ENCODE data around the gene FAM20C.

The FAM20C gene

DNA sequence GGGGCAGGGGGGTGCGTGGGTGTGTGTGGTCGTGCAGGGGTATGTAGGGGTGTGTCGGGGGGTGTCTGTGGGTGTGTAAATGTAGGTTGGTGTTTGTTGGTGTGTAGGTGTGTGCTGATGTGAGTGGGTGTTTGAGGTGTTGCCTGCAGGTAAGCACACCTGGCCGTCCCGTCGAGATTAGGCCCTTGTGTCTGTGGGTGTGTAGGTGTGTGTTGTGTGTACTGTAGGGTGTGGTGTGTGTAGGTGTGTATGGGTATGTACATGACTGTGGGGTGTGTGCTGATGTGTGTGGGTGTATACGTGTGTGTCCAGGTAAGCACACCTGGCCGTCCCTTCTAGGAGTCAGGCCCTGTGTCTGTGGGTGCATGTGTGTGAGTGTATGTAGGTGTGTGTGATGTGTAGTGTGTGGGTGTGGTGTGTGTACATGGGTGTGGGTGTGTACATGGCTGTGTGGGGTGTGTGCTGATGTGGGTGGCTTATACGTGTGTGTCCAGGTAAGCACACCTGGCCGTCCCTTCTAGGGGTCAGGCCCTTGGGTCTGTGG lies 15.8 kb downstream of the FAM20C start:
- TF ChIP-seq SPI1 (IDR thresholded peaks at IDR 0.05; ENCODE audit: borderline replicate concordance, low read depth) (no peak), POLR2AphosphoS5 (IDR thresholded peaks at IDR 0.05; ENCODE audit: low read depth) (no peak), GABPA (IDR thresholded peaks at IDR 0.05; ENCODE audit: low read depth) (no peak)
- TF ChIP-seq, protein P1, sequence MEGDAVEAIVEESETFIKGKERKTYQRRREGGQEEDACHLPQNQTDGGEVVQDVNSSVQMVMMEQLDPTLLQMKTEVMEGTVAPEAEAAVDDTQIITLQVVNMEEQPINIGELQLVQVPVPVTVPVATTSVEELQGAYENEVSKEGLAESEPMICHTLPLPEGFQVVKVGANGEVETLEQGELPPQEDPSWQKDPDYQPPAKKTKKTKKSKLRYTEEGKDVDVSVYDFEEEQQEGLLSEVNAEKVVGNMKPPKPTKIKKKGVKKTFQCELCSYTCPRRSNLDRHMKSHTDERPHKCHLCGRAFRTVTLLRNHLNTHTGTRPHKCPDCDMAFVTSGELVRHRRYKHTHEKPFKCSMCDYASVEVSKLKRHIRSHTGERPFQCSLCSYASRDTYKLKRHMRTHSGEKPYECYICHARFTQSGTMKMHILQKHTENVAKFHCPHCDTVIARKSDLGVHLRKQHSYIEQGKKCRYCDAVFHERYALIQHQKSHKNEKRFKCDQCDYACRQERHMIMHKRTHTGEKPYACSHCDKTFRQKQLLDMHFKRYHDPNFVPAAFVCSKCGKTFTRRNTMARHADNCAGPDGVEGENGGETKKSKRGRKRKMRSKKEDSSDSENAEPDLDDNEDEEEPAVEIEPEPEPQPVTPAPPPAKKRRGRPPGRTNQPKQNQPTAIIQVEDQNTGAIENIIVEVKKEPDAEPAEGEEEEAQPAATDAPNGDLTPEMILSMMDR (IDR thresholded peaks at IDR 0.05; ENCODE audit: insufficient read depth, low read length), result no peak
- TF ChIP-seq, protein P2, sequence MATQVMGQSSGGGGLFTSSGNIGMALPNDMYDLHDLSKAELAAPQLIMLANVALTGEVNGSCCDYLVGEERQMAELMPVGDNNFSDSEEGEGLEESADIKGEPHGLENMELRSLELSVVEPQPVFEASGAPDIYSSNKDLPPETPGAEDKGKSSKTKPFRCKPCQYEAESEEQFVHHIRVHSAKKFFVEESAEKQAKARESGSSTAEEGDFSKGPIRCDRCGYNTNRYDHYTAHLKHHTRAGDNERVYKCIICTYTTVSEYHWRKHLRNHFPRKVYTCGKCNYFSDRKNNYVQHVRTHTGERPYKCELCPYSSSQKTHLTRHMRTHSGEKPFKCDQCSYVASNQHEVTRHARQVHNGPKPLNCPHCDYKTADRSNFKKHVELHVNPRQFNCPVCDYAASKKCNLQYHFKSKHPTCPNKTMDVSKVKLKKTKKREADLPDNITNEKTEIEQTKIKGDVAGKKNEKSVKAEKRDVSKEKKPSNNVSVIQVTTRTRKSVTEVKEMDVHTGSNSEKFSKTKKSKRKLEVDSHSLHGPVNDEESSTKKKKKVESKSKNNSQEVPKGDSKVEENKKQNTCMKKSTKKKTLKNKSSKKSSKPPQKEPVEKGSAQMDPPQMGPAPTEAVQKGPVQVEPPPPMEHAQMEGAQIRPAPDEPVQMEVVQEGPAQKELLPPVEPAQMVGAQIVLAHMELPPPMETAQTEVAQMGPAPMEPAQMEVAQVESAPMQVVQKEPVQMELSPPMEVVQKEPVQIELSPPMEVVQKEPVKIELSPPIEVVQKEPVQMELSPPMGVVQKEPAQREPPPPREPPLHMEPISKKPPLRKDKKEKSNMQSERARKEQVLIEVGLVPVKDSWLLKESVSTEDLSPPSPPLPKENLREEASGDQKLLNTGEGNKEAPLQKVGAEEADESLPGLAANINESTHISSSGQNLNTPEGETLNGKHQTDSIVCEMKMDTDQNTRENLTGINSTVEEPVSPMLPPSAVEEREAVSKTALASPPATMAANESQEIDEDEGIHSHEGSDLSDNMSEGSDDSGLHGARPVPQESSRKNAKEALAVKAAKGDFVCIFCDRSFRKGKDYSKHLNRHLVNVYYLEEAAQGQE (IDR thresholded peaks at IDR 0.05; ENCODE audit: insufficient replicate concordance, low read depth), result no peak
- no peak overlapping the region for H3K27ac ChIP-seq (replicated peaks)

DNA sequence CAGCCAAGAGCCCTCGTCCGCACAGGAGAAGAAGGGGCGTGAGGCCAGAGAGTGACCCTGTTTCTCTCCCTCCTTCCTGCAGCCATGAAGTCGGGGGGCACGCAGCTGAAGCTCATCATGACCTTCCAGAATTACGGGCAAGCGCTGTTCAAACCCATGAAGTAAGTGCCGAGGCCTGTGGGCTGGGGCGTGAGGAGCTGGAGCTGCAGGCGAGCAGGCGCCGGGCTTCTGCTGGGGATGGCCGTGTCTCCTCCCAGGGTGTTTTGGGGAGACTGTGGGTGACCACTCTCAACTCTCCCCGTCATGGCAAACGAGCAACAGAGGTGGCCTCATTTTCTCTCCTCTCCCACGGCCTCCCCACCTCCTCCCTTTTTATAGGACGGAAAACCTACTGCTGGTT lies 16.4 kb downstream of the FAM20C start:
- Histone ChIP-seq H3K27me3 (ENCODE audit: insufficient read depth, poor library complexity, severe bottlenecking) (no peaks in the 10 kb centered on the region), H3K27ac (replicated peaks) (no peak overlapping the region), H3K4me3 (replicated peaks; ENCODE audit: insufficient read depth, low read length) (no peak overlapping the region)
- DNase-seq (ENCODE audit: low read depth in 1 of 2, low spot score in 1 of 2), result no peak
- TF ChIP-seq SPI1 (IDR thresholded peaks at IDR 0.05; ENCODE audit: borderline replicate concordance, low read depth) (no peak), POLR2AphosphoS5 (IDR thresholded peaks at IDR 0.05; ENCODE audit: low read depth) (no peak)
- TF ChIP-seq, protein P2 (IDR thresholded peaks at IDR 0.05; ENCODE audit: insufficient replicate concordance, low read depth), result no peak
- TF ChIP-seq, protein P1 (IDR thresholded peaks at IDR 0.05; ENCODE audit: insufficient read depth, low read length), result no peak

More for the DNA sequence above, 15.8 kb downstream of the FAM20C start:
- Histone ChIP-seq H3K4me3 (replicated peaks; ENCODE audit: insufficient read depth, low read length) (no peak overlapping the region), H3K27me3 (ENCODE audit: insufficient read depth, poor library complexity, severe bottlenecking) (no peaks in the 10 kb centered on the region)
- DNase-seq (ENCODE audit: low read depth in 1 of 2, low spot score in 1 of 2), result no peak

DNA sequence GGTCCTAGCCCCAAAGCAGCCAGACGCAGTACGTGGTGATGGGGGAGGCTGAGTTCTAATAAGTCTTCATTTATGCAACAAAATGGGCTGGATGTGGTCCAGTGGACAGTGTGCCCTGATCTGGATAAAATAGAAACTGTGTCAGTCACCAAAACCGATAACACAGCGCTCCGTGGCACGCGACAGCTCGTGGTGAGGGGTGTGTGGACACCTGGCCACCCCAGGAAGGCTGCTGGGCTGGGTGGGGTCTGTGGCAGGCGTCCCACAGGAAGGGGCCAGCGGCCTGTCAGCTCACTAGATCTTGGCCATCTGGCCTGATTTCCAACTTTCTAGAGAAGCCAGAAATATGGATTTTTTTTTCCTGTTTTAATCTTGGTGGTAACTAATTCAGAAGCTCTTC lies 17.0 kb downstream of the FAM20C start:
- H3K27me3 ChIP-seq (ENCODE audit: insufficient read depth, poor library complexity, severe bottlenecking), result no peaks in the 10 kb centered on the region
- DNase-seq (ENCODE audit: low read depth in 1 of 2, low spot score in 1 of 2), result no peak
- no peak overlapping the region for H3K27ac ChIP-seq (replicated peaks)
- TF ChIP-seq SPI1 (IDR thresholded peaks at IDR 0.05; ENCODE audit: borderline replicate concordance, low read depth), result no peak
- TF ChIP-seq, protein P1 (IDR thresholded peaks at IDR 0.05; ENCODE audit: insufficient read depth, low read length), result no peak
- TF ChIP-seq POLR2AphosphoS5 (IDR thresholded peaks at IDR 0.05; ENCODE audit: low read depth), result no peak
- TF ChIP-seq, protein P2 (IDR thresholded peaks at IDR 0.05; ENCODE audit: insufficient replicate concordance, low read depth), result no peak
- no peak for TF ChIP-seq GABPA (IDR thresholded peaks at IDR 0.05; ENCODE audit: low read depth)
- no peak overlapping the region for H3K4me3 ChIP-seq (replicated peaks; ENCODE audit: insufficient read depth, low read length)

All from HL-60 (cell line).